Thyroid gland (tissue), 4 donors: ENCODE data around the gene INSYN1.

Experiments used
- POLR2A ChIP-seq, 2 donors: fragments of 450-650 bp; IDR thresholded peaks; one replicate each; pipeline ENCODE4 v1.6.1; 2017; ENCODE audit warnings: antibody characterized with exemption in 2 of 2, mild to moderate bottlenecking in 2 of 2, moderate library complexity in 1 of 2
- TF ChIP-seq, protein P1 (sequence below), 6 experiments: fragments of 200-600 bp in 3 of 6; fragments of 450-650 bp in 3 of 6; sonication (generic) in 3 of 6; IDR thresholded peaks; one replicate each; pipeline ENCODE4 v1.5.1; 2016 to 2019; ENCODE audit warnings: antibody characterized with exemption in 6 of 6, mild to moderate bottlenecking in 2 of 6, inconsistent platforms in 1 of 6, moderate library complexity in 1 of 6

DNA sequence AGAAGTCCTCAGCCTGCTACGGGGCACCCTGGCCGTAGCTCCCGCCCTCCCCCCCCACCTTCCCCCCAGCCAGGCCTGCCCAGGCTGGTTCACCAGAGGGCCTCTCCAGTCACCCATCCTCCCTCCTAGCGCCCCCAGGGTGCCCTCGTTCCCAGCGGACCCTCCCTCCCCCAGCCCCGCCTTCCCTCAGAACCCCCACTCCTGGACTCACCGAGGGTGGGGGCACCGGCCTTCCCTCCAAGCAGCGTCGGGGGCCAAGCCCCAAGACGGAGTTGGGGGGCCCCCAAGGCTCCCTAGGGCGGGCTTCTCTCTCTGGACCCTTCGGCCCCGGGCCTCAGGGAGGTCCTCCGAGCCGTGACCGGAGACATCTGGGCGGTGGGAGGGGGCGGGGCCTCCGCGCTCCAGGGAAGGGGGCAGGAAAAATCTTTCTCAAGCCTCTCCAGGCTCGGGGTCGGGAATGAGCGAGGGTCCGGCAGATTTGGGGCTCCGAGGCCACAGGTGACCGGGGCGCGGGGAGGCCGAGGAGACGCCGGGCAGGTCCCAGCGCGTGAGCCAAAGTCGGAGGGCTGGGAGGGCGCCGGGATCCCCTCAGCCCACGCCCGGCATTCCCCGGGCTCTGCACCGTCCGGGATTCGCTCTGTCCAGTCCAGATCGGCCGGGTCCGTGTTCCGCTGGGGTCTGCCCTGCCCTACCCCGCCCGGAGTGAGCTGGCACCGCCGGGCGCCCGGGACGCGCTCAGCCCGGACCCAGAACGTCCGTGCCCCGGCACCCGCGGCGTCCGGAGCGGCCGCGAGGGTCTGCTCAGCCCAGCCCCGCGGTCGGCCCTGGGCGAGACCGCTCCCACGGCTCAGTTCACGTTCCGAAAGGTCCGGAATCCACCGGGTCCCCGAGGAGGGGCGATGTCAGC, 999 bp downstream of the INSYN1 start:
- TF ChIP-seq, protein P1, sequence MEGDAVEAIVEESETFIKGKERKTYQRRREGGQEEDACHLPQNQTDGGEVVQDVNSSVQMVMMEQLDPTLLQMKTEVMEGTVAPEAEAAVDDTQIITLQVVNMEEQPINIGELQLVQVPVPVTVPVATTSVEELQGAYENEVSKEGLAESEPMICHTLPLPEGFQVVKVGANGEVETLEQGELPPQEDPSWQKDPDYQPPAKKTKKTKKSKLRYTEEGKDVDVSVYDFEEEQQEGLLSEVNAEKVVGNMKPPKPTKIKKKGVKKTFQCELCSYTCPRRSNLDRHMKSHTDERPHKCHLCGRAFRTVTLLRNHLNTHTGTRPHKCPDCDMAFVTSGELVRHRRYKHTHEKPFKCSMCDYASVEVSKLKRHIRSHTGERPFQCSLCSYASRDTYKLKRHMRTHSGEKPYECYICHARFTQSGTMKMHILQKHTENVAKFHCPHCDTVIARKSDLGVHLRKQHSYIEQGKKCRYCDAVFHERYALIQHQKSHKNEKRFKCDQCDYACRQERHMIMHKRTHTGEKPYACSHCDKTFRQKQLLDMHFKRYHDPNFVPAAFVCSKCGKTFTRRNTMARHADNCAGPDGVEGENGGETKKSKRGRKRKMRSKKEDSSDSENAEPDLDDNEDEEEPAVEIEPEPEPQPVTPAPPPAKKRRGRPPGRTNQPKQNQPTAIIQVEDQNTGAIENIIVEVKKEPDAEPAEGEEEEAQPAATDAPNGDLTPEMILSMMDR (IDR thresholded peaks at IDR 0.05) = no peak
- TF ChIP-seq POLR2A (IDR thresholded peaks at IDR 0.05) = no peak
